Suprapubic skin (tissue), 4 donors: ENCODE results near the gene CCDC158.

Experiments
- CTCF ChIP-seq, 2 donors: fragments of 200-600 bp in 1 of 2; fragments of 450-650 bp in 1 of 2; sonication (generic) in 1 of 2; IDR thresholded peaks; one replicate each; pipeline ENCODE4 v1.5.1; 2016 to 2019; ENCODE audit warnings: antibody characterized with exemption in 2 of 2, mild to moderate bottlenecking in 1 of 2, moderate library complexity in 1 of 2
- EP300 ChIP-seq: sonication (generic); formaldehyde crosslinking; IDR thresholded peaks from one replicate; pipeline ENCODE4 v1.6.1; 2017; ENCODE audit warnings: antibody characterized with exemption
- POLR2A ChIP-seq, 2 donors: fragments of 450-650 bp; IDR thresholded peaks; one replicate each; pipeline ENCODE4 v1.6.1; 2017; ENCODE audit warnings: antibody characterized with exemption in 2 of 2, mild to moderate bottlenecking in 2 of 2, moderate library complexity in 2 of 2
- POLR2AphosphoS5 ChIP-seq, 3 donors: sonication (generic); formaldehyde crosslinking; IDR thresholded peaks; one replicate each; pipeline ENCODE4 v1.6.1; 2017; ENCODE audit warnings: antibody characterized with exemption in 3 of 3

GRCh38 chr4:76449833-76450232, 28.9 kb upstream of the CCDC158 start:
- no peak for TF ChIP-seq CTCF (IDR thresholded peaks at IDR 0.05)
- no peak for TF ChIP-seq POLR2A (IDR thresholded peaks at IDR 0.05)
- TF ChIP-seq POLR2AphosphoS5 (IDR thresholded peaks at IDR 0.05): no peak
- no peak for TF ChIP-seq EP300
